Transverse colon (tissue), 4 donors: ENCODE data around the gene LRBA. TPM values are rescaled to one million over a fixed set of nuclear protein-coding genes. Genes with fewer than 3 reads are reported as not detected.

Source experiments
- DNase-seq: peaks from one replicate; pipeline ENCODE4 v3.0.0-alpha.2; 2019
- H3K27ac ChIP-seq, 4 donors: fragments of 200-600 bp; sonication (generic); 2 replicates each; pipeline ENCODE4 v1.5.1; 2016 to 2018; ENCODE audit warnings: inconsistent platforms in 4 of 4
- H3K27me3 ChIP-seq: fragments of 200-600 bp; sonication (generic); 2 replicates; pipeline ENCODE4 v1.5.1; 2017; ENCODE audit warnings: inconsistent platforms
- H3K36me3 ChIP-seq, 4 donors: fragments of 200-600 bp; sonication (generic); 2 replicates each; pipeline ENCODE4 v1.5.1; 2017 to 2019; ENCODE audit warnings: inconsistent platforms in 4 of 4
- H3K4me1 ChIP-seq, 4 donors: fragments of 200-600 bp; sonication (generic); 2 replicates each; pipeline ENCODE4 v1.5.1; 2017 to 2020; ENCODE audit warnings: inconsistent platforms in 4 of 4
- H3K4me3 ChIP-seq, 4 donors: fragments of 200-600 bp; sonication (generic); 1 replicate in 1 of 4; 2 replicates in 3 of 4; pipeline versions ENCODE4 v1.5.1 to v1.6.1; 2017 to 2019; ENCODE audit warnings: inconsistent platforms in 4 of 4
- H3K9me3 ChIP-seq, 2 donors: fragments of 200-600 bp; sonication (generic); 2 replicates each; pipeline ENCODE4 v1.5.1; 2017 to 2019; ENCODE audit warnings: inconsistent platforms in 2 of 2
- CTCF ChIP-seq, 5 experiments: fragments of 200-600 bp in 3 of 5; fragments of 450-650 bp in 2 of 5; sonication (generic) in 3 of 5; IDR thresholded peaks; 1 replicate in 2 of 5; 2 replicates in 3 of 5; pipeline ENCODE4 v1.5.1; 2016 to 2017; ENCODE audit warnings: antibody characterized with exemption in 5 of 5, inconsistent platforms in 3 of 5, mild to moderate bottlenecking in 2 of 5, moderate library complexity in 1 of 5
- EP300 ChIP-seq: sonication (generic); formaldehyde crosslinking; IDR thresholded peaks from one replicate; pipeline ENCODE4 v1.6.1; 2017; ENCODE audit warnings: antibody characterized with exemption, low read depth
- POLR2A ChIP-seq: fragments of 450-650 bp; IDR thresholded peaks from one replicate; pipeline ENCODE4 v1.6.1; 2016; ENCODE audit warnings: antibody characterized with exemption, mild to moderate bottlenecking, moderate library complexity
- POLR2AphosphoS5 ChIP-seq, 3 donors: sonication (generic); formaldehyde crosslinking; IDR thresholded peaks; one replicate each; pipeline ENCODE4 v1.6.1; 2016; ENCODE audit warnings: antibody characterized with exemption in 3 of 3
- WGBS, 2 donors: methylation state at CpG; one replicate each; pipeline ENCODE4 v1.1.5; 2018; ENCODE audit warnings: low coverage in 1 of 2; 5-methylcytosine and 5-hydroxymethylcytosine counted together
- in situ Hi-C, 4 donors: fragments of 200-750 bp; cut with MboI; loops; one replicate each; pipeline versions ENCODE4 v1.15.0 to v1.15.1; 2017; ENCODE audit warnings: low sequenced_read_pairs in 3 of 4, low pct_ligation_motif_present in 1 of 4, low pct_unique_long_range_greater_than_20kb in 1 of 4
- intact Hi-C: fragments of 100-400 bp; cut with DNase I; formaldehyde crosslinking; loops from one replicate; pipeline ENCODE4 v1.15.1; 2023; ENCODE audit warnings: low total_unique reads
- total RNA-seq, 4 donors: library from RNA; depleted of rRNA; stranded (reverse); fragments of >200 nt; gene quantifications; one replicate each; pipeline ENCODE4 v1.1.0, GENCODE V29; 2016

The LRBA gene
- total RNA-seq, 4 donors from 2014 or later, result 82.7 to 125 (median 112) TPM

- Histone ChIP-seq H3K27ac (no peak overlapping the region), H3K4me1 (no peaks in the 10 kb centered on the region), H3K4me3 (no peak overlapping the region), H3K9me3 (no peaks in the 10 kb centered on the region), H3K27me3 (no peaks in the 10 kb centered on the region), H3K36me3 (peaks cover 0 to 3% (median 0%) of the 10 kb centered on the region in 4 donors)
- 78% methylated on average over 3 of the region's 3 CpGs; no CpG with 5 or more reads in 1 of the 2 donors for WGBS, 2 donors
- TF ChIP-seq POLR2AphosphoS5 (IDR thresholded peaks at IDR 0.05) (no peak), CTCF (IDR thresholded peaks at IDR 0.05) (no peak), POLR2A (no peak), EP300 (no peak)
- no peak for DNase-seq
- intact Hi-C loops (no loop called here), in situ Hi-C loops (no loop called here)
These were observed 275.5 kb downstream of the LRBA start for GRCh38 chr4:150739591-150739990.

- whole genome bisulfite sequencing, 2 donors, result 71 to 72% methylated on average over 4 of the region's 4 CpGs
- DNase-seq, result no peak
- peaks cover 0 to 9% of the 10 kb centered on the region in 2 donors for H3K9me3 ChIP-seq
- no peak for TF ChIP-seq POLR2A
- no peak for TF ChIP-seq CTCF (IDR thresholded peaks at IDR 0.05)
- no peak for TF ChIP-seq POLR2AphosphoS5 (IDR thresholded peaks at IDR 0.05)
- TF ChIP-seq EP300, result no peak
- H3K27ac ChIP-seq, result no peak overlapping the region
- no peaks in the 10 kb centered on the region for H3K27me3 ChIP-seq
- peaks cover 6 to 24% (median 15%) of the 10 kb centered on the region in 4 donors for H3K4me1 ChIP-seq
- in situ Hi-C loops (no loop called here), intact Hi-C loops (no loop called here)
- no peak overlapping the region for H3K4me3 ChIP-seq
- H3K36me3 ChIP-seq, result peaks cover 0 to 7% (median 2%) of the 10 kb centered on the region in 4 donors
These were observed 289.0 kb downstream of the LRBA start for GRCh38 chr4:150725957-150726523.

GRCh38 chr4:150723727-150724411 is 291.2 kb downstream of the LRBA start:
- TF ChIP-seq POLR2A (no peak), POLR2AphosphoS5 (IDR thresholded peaks at IDR 0.05) (no peak), EP300 (no peak), CTCF (IDR thresholded peaks at IDR 0.05) (no peak)
- Histone ChIP-seq H3K9me3 (peaks cover 0 to 9% of the 10 kb centered on the region in 2 donors), H3K27ac (peak overlapping the region; percentile 65 to 81 (median 74)), H3K36me3 (peaks cover 0 to 7% (median 2%) of the 10 kb centered on the region in 4 donors), H3K27me3 (no peaks in the 10 kb centered on the region), H3K4me3 (no peak overlapping the region), H3K4me1 (peaks cover 6 to 24% (median 15%) of the 10 kb centered on the region in 4 donors)
- intact Hi-C loops, result no loop called here
- DNase-seq, result no peak
- in situ Hi-C loops, result no loop called here
- WGBS, 2 donors, result 97 to 100% methylated on average over 1 to 5 of the region's 5 CpGs

- in situ Hi-C loops, result no loop called here
- H3K27me3 ChIP-seq, result no peaks in the 10 kb centered on the region
- peaks cover 0 to 9% of the 10 kb centered on the region in 2 donors for H3K9me3 ChIP-seq
- intact Hi-C loops, result no loop called here
- WGBS, 2 donors, result 39% methylated on average over 6 of the region's 6 CpGs; no CpG with 5 or more reads in 1 of the 2 donors
- peak; percentile 92 for DNase-seq
- no peak overlapping the region for H3K4me3 ChIP-seq
- peaks cover 6 to 24% (median 15%) of the 10 kb centered on the region in 4 donors for H3K4me1 ChIP-seq
- peak overlapping the region; percentile 65 to 81 (median 74) for H3K27ac ChIP-seq
- peaks cover 0 to 7% (median 2%) of the 10 kb centered on the region in 4 donors for H3K36me3 ChIP-seq
- TF ChIP-seq POLR2A, result peak; percentile 45
- TF ChIP-seq CTCF (IDR thresholded peaks at IDR 0.05), result peak in 4 of 5 experiments; percentile 32 to 70 (median 42)
- no peak for TF ChIP-seq EP300
- TF ChIP-seq POLR2AphosphoS5 (IDR thresholded peaks at IDR 0.05), result peak in 2 of 3 donors; percentile 68 to 79
These were observed 292.1 kb downstream of the LRBA start for GRCh38 chr4:150722908-150723362.
